Measurements from ENCODE around the gene NLRP3.

- TF ChIP-seq EZH2 (IDR thresholded peaks at IDR 0.05; ENCODE audit: insufficient read depth, poor library complexity, severe bottlenecking), result no peak
- TF ChIP-seq EZH2phosphoT487 (IDR thresholded peaks at IDR 0.05; ENCODE audit: insufficient read depth, low read depth), result no peak
These were observed 47.4 kb upstream of the NLRP3 start for GRCh38 chr1:247368490-247369145.
